Tibial nerve (tissue), 4 donors: ENCODE data around the gene ANK2.

Experiments
- EP300 ChIP-seq, 2 donors: sonication (generic); formaldehyde crosslinking; IDR thresholded peaks; one replicate each; pipeline ENCODE4 v1.6.1; 2017; ENCODE audit warnings: antibody characterized with exemption in 2 of 2, mild to moderate bottlenecking in 1 of 2
- POLR2A ChIP-seq, 2 donors: fragments of 450-650 bp; IDR thresholded peaks; one replicate each; pipeline ENCODE4 v1.6.1; 2017; ENCODE audit warnings: antibody characterized with exemption in 2 of 2, mild to moderate bottlenecking in 2 of 2, moderate library complexity in 2 of 2
- TF ChIP-seq, protein P1 (sequence below), 5 experiments: fragments of 200-600 bp in 3 of 5; fragments of 450-650 bp in 2 of 5; sonication (generic) in 3 of 5; IDR thresholded peaks; one replicate each; pipeline ENCODE4 v1.5.1; 2016 to 2019; ENCODE audit warnings: antibody characterized with exemption in 5 of 5, mild to moderate bottlenecking in 3 of 5, moderate library complexity in 2 of 5

DNA sequence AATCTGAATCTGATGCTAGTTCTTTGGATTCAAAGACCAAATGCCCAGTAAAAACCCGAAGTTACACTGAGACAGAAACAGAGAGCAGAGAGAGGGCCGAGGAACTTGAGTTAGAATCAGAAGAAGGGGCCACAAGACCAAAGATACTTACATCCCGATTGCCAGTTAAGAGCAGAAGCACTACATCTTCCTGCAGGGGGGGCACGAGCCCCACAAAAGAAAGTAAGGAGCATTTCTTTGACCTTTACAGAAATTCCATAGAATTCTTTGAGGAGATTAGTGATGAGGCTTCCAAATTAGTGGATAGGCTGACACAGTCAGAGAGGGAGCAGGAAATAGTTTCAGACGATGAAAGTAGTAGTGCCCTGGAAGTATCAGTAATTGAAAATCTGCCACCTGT, 309.3 kb downstream of the ANK2 start:
- TF ChIP-seq, protein P1, sequence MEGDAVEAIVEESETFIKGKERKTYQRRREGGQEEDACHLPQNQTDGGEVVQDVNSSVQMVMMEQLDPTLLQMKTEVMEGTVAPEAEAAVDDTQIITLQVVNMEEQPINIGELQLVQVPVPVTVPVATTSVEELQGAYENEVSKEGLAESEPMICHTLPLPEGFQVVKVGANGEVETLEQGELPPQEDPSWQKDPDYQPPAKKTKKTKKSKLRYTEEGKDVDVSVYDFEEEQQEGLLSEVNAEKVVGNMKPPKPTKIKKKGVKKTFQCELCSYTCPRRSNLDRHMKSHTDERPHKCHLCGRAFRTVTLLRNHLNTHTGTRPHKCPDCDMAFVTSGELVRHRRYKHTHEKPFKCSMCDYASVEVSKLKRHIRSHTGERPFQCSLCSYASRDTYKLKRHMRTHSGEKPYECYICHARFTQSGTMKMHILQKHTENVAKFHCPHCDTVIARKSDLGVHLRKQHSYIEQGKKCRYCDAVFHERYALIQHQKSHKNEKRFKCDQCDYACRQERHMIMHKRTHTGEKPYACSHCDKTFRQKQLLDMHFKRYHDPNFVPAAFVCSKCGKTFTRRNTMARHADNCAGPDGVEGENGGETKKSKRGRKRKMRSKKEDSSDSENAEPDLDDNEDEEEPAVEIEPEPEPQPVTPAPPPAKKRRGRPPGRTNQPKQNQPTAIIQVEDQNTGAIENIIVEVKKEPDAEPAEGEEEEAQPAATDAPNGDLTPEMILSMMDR (IDR thresholded peaks at IDR 0.05), result no peak
- TF ChIP-seq POLR2A (IDR thresholded peaks at IDR 0.05) (no peak), EP300 (IDR thresholded peaks at IDR 0.05) (no peak)
